Activated CD4-positive, alpha-beta T cell treated with anti-CD3 and anti-CD28 coated beads, Interleukin-2, Interleukin-4, amounts not matched to agents 100 ng/mL and 50 ng/mL, durations not matched to agents 16 hours and 8 hours (primary cell): ENCODE measurements around the gene MRPL40.
"Not testable (repeated sequence)": the region's sequence is repeated elsewhere in the genome, so short reads cannot be mapped to it uniquely, and the experiment has no call there.

Source experiments
- DNase-seq: peaks from one replicate; pipeline ENCODE4 v3.0.0-alpha.2; 2020; ENCODE audit warnings: low spot score

The MRPL40 gene

DNA sequence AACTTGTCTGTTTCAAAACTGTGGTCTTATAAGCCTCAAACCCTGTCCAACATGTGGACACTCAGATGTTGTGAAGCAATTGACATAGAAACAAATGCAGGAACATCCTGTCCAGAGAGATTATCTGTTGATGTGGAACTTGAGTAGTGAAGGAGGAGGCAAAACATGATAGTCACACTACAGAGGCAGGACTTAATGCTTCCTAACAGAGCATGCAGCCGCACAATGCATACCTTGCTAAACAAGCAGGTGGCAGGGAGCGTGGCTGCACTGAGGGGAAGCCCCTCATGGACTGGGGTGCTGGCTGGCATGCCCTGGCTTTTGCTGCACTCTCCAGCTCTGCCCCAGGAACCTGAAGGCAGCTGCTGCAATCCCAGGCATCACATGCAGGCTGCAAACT, 9.8 kb downstream of the MRPL40 start:
- no peak for DNase-seq

DNA sequence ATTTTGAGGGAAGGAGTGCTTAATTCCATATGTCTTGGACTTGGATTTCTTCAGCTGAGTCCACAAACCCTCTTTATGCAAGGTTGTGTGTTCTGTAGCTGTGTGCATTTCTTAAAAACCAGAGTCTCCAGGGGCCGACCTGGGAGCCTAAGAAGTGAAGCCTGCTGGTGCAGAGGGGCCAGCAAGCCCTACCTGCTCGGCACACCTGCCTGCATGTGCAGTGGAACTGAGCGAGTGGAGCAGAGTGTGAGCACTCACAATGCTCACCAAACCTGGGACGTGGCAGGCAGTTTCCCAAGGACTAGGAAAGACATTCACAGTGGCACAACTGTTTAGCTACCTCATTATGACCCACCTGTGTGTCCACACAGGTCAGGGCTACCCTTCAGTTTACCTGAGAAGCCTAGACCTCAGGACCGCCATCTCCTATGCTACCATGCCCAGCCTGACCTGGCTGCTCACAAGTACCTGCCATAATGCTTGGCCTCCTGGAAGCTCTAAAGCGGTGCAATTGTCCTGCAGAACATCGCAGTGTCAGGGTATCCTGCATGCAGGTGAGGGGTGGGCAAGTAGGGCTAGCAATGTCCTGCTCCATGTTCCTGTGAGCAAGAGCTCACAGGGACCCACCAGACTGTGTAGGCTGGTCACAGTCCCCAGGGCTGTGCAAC, 11.3 kb downstream of the MRPL40 start:
- no peak for DNase-seq

DNA sequence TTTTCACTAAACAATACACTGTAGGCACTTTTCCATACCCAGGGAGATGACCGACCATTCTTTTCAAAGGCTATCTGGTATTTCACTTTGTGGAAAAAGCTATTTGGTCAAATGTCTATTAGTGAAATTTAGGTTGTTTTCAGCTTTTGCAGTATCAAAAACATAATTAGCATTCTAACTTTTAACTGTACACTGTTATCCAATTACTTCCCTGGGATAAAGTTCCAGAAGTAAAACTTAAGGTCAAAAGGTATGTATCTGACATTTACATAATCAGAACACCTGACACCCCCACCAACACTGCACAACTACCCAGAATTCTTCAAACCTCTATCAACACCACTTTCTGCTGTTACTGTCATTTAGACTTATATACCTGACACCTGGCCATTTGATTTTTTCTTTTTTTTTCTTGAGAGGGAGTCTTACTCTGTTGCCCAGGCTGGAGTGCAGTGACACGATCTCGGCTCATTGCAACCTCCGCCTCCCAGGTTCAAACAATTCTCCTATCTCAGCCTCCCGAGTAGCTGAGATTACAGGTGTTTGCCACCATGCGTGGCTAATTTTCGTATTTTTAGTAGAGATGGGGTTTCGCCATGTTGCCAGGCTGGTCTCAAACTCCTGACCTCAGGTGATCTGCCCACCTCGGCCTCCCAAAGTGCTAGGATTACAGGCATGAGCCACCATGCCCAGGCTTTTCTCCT, 13.1 kb downstream of the MRPL40 start:
- not testable (repeated sequence) for DNase-seq

DNA sequence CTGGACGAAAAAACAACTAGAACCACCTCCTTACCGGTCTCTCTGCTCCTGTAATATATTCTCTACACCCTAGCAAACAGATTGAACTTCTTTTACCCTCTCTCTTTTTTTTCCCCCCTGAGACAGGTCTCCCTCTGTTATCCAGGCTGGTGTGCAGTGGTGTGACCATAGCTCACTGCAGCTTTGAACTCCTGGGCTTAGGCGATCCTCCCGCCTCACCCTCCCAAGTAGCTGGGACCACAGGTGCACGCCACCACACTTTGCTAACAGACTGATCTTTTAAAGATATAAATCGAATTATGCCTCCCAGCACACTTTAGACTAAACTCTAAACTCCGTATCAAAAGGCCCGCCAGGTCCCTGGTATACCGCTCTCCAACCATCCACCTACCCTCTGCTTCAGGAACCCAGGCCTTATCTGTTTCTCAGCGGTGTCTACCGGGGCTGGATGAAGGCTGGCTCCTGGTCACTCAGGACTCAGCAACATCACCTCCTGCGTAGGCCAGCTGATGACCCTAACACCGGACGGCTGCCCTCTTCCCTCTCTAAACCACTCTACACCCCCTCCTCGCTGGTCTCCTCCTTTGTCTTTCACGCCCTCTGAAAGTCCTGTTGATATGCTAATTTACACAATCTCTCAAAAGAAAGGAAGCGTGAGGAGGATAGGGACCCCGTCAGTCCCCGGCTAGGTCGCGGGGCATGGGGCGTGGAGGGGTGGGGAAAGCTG, 14.4 kb downstream of the MRPL40 start:
- DNase-seq: no peak

DNA sequence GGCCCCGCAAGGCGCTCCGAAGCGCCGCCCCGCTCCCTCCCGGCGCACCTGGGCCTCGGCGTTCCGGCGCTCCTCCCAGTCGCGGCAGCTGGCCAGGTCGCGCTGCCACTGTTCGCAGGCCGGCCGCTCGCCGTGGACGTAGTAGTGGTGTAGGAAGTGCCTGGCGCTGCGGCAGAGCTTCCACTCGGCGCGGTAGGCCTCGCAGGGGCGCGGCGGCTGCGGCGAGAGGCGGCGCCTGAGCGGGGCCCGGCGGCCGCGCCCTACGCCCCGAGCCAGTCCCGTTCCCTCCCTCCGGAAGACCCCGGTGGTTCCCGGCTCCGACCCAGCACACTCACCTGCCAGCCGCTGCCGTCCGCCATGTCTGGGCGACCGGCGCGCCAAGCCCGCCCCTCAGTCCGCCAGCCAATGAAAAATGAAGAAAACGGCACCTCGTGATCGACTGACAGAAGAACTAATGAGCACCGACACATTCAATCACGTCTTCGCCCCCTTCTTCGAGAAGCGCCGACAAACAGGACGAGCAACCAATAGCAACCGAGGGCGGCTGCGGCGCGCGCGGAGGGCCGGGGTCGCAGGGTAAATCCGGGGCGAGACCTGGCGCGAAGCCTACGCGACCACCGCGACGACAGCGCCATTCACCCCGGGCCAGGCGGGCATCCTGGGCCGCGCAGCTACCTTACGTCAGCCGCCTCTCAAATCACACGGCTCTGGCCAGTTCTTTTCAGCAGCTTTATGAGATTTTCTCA, 15.2 kb downstream of the MRPL40 start, which contains the start of gene C22orf39:
TSS of gene C22orf39 (minus strand) at position 382 of the 746 bp plus-strand sequence. CDS start at position 359, 23 bp downstream.
- peak; percentile 95 for DNase-seq

DNA sequence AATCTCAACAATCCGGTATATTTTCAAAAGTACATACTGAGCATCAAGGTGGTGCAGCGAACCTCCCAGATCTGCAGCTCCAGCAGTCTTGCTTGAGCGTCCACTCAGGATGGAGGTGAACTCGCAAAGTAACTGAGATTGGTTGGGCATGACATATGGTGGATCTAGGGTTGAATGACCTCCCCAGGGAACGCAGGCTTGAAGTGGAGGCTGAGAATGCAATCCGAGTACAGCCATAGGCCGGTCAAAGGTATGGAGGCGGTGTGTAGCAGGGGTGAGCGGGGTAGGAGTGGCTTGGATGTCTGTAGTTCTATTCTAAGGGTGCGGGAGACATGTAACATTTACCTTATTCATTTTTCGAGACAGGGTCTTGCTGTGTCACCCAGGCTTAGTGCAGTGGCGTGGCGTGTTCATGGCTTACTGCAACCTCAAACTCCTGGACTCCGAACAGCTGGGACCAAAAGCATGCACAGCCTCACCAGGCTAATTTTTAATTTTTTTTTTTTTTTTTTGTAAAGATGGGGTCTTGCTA, 15.8 kb downstream of the MRPL40 start:
- no peak for DNase-seq

DNA sequence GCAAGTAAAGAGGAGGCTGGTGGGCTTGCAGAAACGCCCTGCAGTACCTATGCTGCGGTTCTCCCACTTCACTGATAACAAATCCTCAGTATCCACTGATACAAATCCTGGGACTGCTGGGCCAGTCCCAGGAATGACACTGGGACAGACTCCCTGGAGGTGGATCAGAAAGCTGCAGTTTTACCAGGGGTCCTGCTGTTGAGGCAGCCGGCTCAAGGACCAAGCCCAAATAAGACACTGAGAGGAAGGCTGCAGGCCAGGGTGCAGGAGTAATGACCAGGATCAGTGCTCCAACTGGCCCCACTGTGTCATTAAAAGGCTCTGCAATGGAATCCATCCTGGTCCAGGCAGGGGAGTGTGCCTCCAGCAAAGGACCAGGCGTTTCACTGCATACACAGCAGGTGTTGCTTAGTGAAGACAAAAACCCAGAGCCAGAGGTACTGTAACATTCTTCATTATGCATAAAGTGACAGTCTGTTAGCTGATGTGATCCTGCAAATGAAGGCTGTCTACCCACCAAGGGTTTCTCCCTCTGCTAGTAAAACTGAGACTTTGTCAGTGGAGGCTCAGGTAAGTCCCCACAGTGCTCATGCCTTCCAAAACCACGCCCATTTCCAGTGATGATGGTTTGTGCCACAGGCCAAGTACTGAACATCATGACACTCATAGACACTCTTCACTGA, 16.5 kb downstream of the MRPL40 start:
- peak; percentile 82 for DNase-seq

DNA sequence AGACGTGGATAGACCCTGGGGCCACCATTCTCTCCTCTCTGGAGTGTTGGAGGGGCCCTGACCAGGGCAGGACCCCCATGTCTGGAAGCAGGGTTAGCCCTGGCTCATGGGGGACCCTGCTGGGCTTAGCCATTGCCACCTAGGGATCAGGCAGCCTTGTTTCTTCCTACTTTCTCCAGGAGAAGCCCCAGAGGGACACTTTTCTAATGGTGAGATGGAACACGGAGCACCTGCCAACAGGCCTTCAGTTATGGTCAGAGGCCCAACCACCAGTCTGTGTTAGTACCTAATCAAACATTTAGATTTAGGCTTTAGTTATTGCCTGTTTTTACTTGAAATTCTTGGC, 17.1 kb downstream of the MRPL40 start:
- no peak for DNase-seq

DNA sequence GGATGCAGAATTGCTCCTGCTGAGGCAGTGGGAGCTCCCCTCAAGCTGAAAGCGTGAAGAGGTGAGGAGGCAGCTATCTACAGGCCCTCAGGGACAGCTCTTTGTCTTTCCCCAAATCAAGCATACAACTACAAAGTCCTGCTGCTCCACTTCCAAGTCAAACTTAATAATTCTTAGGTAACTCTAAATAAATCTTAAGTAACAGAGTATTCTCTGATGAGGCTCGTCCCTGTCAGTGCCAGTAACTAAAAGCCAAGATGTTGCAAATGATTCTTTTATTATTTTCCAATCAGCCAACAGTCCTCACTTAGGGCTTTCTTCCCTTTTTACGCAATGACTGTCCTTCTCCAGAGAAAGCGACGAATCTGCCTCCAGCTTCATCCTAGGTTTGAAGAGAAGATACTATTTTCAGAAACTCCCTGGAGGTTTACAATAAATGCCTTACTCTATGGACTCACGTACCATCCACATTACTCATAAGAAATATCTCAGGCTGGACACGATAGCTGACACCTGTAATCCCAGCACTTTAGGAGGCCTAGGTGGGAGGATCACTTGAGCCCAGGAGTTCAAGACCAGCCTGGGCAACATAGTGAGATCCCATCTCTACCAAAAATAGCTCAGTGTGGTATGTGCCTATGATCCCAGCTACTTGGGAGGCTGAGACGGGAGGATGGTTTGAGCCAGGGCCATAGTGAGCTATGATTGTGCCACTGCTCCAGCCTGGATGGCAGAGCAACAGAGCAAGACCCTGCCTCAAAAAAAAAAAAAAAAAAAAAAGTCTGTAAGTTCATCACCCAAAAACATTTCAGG, 18.2 kb downstream of the MRPL40 start:
- no peak for DNase-seq

DNA sequence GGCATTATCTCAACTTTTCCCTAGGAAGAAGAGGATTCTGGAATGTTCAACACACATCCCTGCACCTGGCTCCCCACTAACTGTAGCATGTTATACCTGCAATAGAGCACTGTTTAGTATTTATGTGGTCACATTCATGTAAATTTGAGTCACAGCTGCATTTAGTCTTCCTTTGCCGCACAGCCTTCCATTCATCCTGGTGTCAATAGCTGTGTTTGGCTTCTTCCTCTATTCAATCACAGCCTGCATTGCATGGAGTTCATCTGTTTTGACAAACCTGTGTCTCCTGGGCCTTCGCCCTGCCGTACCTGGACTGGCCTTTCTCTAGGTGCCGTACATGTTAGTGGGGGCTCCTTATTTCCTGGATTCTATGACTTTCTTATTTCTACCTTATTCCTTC, 19.2 kb downstream of the MRPL40 start:
- DNase-seq: no peak

DNA sequence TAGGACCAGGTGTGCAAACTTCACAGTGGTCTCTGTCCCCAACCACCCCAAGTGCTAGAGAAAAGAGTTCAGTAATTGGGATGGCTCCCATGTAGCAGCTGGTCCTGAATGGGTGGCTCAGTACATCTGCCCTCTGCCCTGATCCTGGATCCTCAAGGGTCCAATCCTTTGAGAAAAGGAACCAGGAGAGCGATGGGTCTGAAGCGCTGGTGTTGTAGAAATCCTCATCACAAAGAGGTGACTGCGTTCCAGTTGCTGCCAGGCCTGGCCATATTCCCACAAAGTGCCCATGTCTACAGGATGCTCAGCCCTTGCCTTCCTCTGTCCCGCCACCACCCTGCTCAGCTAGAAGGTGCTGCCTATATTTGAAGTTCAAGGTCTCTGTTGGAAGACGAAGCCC, 21.4 kb downstream of the MRPL40 start:
- no peak for DNase-seq

DNA sequence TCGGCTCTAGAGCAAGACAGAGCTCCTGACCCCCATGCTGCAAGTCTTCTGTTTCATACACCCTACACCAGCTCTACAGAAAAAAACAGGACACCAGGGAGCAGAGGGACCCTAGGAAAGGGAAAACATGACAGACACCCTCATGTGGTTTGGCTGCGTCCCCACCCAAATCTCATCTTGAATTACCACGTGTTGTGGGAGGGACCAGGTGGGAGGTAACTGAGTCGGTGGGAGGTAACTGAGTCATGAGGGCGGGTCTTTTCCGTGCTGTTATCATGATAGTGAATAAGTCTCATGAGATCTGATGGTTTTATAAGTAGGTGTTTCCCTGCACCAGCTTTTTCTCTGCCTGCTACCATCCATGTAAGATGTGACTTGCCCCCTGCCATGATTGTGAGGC, 21.8 kb downstream of the MRPL40 start:
- DNase-seq: no peak

DNA sequence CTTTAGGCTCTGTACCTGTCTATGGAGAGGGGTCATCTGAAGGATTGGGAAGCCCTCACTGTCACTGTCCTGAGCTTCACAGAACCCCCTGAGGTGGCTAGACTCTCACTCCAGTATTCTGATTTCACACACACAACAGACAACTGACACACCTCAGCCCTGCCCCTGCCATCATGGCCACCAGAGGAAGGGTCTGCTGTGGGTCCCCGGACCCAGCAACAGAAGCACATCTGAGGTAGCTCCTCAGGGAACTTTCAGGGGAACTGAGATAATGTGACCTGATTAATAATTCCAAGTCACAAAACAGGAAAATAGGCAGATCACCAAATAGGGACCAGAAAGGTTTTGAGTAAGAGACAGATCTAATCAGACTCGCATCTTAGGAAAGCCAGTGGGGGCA, 22.7 kb downstream of the MRPL40 start:
- DNase-seq: no peak

DNA sequence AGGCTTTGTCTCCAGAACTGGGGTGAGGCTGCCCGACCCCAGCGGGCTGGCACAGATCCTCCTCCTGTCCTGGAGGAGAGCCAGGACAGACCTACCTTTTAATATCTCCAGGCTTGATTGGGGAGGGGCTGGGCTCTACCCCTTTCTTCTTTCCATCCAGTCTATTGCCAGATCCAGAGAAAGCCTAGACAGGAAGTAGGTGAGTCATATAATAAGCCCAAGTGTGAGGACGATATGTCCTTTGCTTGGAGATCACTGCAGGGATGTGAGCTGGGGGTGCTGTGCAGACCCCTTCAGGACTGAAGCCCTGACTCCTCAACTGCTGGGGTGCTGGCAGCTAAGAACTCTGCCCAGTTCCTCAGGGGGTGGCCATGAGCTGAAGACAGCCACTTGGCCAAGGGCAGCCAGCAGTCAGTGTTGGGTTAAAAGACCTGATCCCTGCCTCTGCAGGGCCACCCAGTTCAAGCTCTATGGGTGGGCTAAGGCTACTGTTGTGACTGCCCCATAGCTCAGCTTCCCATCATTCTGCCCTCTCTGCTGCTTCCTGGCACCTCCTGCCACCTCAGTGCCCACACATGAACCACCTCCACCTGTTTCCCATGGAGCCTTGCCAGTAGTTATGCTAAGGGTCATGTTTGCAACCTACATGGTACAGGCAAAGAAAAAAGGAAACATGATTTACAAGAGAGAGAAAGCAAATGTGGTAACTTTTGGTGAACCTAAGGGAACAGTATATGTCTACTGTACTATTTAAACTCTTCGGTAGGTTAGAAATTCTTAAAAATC, 23.4 kb downstream of the MRPL40 start:
- no peak for DNase-seq

DNA sequence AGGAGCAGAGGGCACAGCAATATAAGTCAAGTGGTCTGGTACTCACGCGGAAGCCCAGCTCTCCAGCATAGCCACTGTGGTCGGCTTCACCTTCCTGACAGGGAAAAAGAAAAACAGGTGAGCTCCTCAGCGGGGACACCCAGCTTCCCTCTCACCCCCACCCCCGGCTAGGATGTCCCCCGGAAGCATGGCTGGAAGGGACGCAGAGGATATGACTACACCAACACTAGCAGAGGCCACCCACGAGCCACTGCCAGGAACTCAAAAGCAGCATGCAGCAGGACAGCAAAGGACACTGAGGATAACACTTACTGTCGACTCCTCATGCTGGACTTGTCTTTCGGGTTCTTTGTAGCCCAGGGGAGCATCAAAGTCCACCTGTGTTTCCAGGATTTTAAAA, 24.2 kb downstream of the MRPL40 start:
- no peak for DNase-seq

DNA sequence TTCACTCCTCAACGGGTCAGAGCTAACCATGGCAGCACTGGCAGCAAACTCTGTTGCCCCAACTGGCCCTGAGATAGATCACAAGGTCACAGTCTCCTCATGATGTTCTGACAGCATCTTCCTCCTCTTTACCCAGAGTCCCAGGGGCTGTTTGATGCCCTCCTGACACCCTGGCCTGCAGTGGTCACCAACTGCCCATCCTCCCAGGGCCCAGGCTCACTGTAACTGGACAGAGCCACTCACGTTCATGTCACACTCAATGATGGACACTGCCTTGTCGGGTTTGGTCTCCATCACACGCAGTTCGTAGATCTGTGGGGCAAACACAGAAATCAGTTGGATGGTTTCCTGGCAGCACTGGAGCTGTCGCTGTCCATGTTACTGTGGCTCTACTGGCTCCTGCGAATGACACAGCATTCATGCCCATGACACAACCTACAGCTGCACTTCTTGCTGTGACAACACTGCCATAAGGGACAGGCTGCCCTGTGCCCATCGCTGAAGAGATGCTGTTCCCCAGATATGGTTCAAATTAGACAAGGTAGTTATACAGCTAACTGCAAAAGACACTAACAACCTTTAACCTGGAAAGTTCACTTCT, 25.6 kb downstream of the MRPL40 start:
- DNase-seq: no peak

DNA sequence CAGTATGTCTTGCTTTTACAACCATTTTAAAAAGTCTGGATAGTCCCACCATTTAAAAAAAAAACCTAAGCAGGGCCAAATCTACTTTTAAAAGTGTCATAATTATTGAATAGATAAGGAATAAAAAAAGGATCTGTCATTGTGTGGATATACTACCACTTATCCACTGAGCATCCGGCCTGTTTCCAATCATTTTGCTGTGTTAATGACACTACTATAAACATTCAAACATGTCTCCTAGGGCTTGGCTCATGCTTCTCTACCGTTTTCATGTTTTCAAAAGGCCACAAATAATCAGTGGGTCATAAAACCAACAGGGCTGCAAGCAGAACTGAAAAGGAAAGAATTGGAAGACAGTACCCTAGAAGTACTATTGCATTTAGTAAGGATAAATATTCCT, 27.7 kb downstream of the MRPL40 start:
- no peak for DNase-seq

DNA sequence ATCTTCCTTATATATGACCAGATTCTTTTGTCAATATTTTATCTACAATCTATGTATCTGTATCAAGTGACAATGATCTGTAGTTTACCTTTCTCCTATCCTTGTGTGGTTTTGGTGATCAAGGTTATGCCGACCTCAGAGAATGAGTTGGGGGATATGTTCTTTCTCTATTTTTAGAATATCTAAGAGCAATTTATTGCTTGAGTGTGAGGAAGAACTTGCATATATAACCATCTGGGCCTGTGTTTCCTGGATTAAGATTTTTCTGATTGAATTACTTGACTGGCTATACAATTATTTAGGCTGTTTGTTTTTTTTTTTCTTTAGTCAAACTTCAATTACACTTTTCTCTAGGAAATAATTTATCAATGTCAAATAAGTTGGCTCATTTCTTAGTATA, 29.2 kb downstream of the MRPL40 start:
- DNase-seq: no peak

DNA sequence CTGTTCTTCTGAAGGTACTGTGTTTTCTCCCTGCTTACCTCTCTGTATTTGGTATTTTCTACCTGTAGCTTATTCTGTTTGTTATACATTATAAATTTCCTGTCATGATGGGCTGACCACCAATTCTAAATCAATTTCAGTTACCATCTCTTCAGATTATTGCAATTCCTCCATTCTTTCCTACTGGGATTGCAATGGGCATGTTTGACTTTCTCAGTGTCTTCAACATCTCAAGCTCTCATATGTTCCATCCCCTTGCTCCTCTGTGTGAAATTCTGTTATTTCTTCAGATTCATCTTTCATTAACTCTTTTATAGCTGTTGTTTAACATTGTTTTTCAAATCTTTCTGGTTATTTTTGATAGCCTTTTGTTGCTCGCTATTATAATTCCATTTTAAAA, 30.7 kb downstream of the MRPL40 start:
- no peak for DNase-seq
